Measurements from ENCODE around the gene ZSWIM6.

- no peak for TF ChIP-seq EZH2 (IDR thresholded peaks at IDR 0.05; ENCODE audit: insufficient read depth, low read length)
- TF ChIP-seq, protein P1, sequence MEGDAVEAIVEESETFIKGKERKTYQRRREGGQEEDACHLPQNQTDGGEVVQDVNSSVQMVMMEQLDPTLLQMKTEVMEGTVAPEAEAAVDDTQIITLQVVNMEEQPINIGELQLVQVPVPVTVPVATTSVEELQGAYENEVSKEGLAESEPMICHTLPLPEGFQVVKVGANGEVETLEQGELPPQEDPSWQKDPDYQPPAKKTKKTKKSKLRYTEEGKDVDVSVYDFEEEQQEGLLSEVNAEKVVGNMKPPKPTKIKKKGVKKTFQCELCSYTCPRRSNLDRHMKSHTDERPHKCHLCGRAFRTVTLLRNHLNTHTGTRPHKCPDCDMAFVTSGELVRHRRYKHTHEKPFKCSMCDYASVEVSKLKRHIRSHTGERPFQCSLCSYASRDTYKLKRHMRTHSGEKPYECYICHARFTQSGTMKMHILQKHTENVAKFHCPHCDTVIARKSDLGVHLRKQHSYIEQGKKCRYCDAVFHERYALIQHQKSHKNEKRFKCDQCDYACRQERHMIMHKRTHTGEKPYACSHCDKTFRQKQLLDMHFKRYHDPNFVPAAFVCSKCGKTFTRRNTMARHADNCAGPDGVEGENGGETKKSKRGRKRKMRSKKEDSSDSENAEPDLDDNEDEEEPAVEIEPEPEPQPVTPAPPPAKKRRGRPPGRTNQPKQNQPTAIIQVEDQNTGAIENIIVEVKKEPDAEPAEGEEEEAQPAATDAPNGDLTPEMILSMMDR (IDR thresholded peaks at IDR 0.05; ENCODE audit: insufficient read depth, low read depth, low read length) = no peak
Measured at GRCh38 chr5:61398440-61398839, 66.4 kb downstream of the ZSWIM6 start.
